H9 (cell line): Measurements from ENCODE around the gene ABHD5. TPM values are rescaled to one million over a fixed set of nuclear protein-coding genes. Genes with fewer than 3 reads are reported as not detected.

Experiments used
- DNase-seq: peaks from one replicate; pipeline ENCODE4 v3.0.0-alpha.2; 2017
- H2AFZ ChIP-seq: one replicate; pipeline ENCODE4 v1.6.1; 2013; ENCODE audit warnings: mild to moderate bottlenecking, low read length, control low read depth, moderate library complexity
- H2AK5ac ChIP-seq: 2 replicates; pipeline ENCODE4 v1.6.1; 2013; ENCODE audit warnings: low read length, control low read depth, mixed read lengths; ENCODE audit not compliant: insufficient read length
- H2BK120ac ChIP-seq: one replicate; pipeline ENCODE4 v1.6.1; 2013; ENCODE audit warnings: low read depth, mild to moderate bottlenecking, low read length, control low read depth, inconsistent platforms; ENCODE audit not compliant: poor library complexity, severe bottlenecking
- H2BK12ac ChIP-seq: 2 replicates; pipeline ENCODE4 v1.6.1; 2013; ENCODE audit warnings: low read length, control low read depth, mixed read lengths, low read depth; ENCODE audit not compliant: insufficient read length
- H2BK15ac ChIP-seq: 2 replicates; pipeline ENCODE4 v1.6.1; 2013; ENCODE audit warnings: low read depth, low read length, control low read depth
- H2BK20ac ChIP-seq: one replicate; pipeline ENCODE4 v1.6.1; 2013; ENCODE audit warnings: low read depth, mild to moderate bottlenecking, low read length, control low read depth, inconsistent platforms; ENCODE audit not compliant: poor library complexity, severe bottlenecking
- H2BK5ac ChIP-seq: 2 replicates; pipeline ENCODE4 v1.6.1; 2013; ENCODE audit warnings: low read length, control low read depth, mixed read lengths; ENCODE audit not compliant: insufficient read length
- H3K14ac ChIP-seq: 2 replicates; pipeline ENCODE4 v1.6.1; 2013; ENCODE audit warnings: low read length, control low read depth; ENCODE audit not compliant: insufficient read depth
- H3K18ac ChIP-seq: 2 replicates; pipeline ENCODE4 v1.6.1; 2013; ENCODE audit warnings: low read depth, mild to moderate bottlenecking, mixed read lengths, low read length, control low read depth; ENCODE audit not compliant: insufficient read length
- H3K23ac ChIP-seq: 2 replicates; pipeline ENCODE4 v1.6.1; 2013; ENCODE audit warnings: low read length, control low read depth, mixed read lengths, low read depth; ENCODE audit not compliant: insufficient read length
- H3K23me2 ChIP-seq: 2 replicates; pipeline ENCODE4 v1.6.1; 2013; ENCODE audit warnings: low read depth, mild to moderate bottlenecking, mixed read lengths, low read length, control low read depth; ENCODE audit not compliant: insufficient read length, poor library complexity, severe bottlenecking
- H3K27ac ChIP-seq: 2 replicates; pipeline ENCODE4 v1.5.1; 2013; ENCODE audit warnings: low read length, control low read depth, mixed read lengths, low read depth; ENCODE audit not compliant: insufficient read length
- H3K27me3 ChIP-seq: 2 replicates; pipeline ENCODE4 v1.6.1; 2013; ENCODE audit warnings: low read length, control low read depth, inconsistent platforms; ENCODE audit not compliant: insufficient read depth
- H3K4ac ChIP-seq: 2 replicates; pipeline ENCODE4 v1.6.1; 2013; ENCODE audit warnings: low read depth, mild to moderate bottlenecking, control low read depth, inconsistent platforms, low read length, moderate library complexity
- H3K4me1 ChIP-seq: 2 replicates; pipeline ENCODE4 v1.6.1; 2013; ENCODE audit warnings: low read length, control low read depth, inconsistent platforms; ENCODE audit not compliant: insufficient read depth
- H3K4me2 ChIP-seq: 2 replicates; pipeline ENCODE4 v1.6.1; 2013; ENCODE audit warnings: low read length, control low read depth, mixed read lengths; ENCODE audit not compliant: insufficient read length, insufficient read depth
- H3K56ac ChIP-seq: 2 replicates; pipeline ENCODE4 v1.6.1; 2013; ENCODE audit warnings: low read depth, mild to moderate bottlenecking, mixed read lengths, low read length, control low read depth; ENCODE audit not compliant: insufficient read length
- H3K79me1 ChIP-seq: 2 replicates; pipeline ENCODE4 v1.6.1; 2013; ENCODE audit warnings: low read depth, mild to moderate bottlenecking, moderate library complexity, low read length, control low read depth, inconsistent platforms; ENCODE audit not compliant: insufficient read depth, poor library complexity, severe bottlenecking
- H3K79me2 ChIP-seq: 2 replicates; pipeline ENCODE4 v1.6.1; 2013; ENCODE audit warnings: low read length, control low read depth, inconsistent platforms; ENCODE audit not compliant: insufficient read depth
- H3K9ac ChIP-seq: 2 replicates; pipeline ENCODE4 v1.6.1; 2013; ENCODE audit warnings: low read length, control low read depth, mixed read lengths; ENCODE audit not compliant: insufficient read length; ENCODE audit errors: extremely low read depth
- H3K9me3 ChIP-seq: one replicate; pipeline ENCODE4 v1.6.1; 2013; ENCODE audit warnings: low read depth, low read length, inconsistent platforms; ENCODE audit not compliant: control insufficient read depth
- H3T11ph ChIP-seq: one replicate; pipeline ENCODE4 v1.6.1; 2013; ENCODE audit warnings: mild to moderate bottlenecking, low read length, control low read depth, inconsistent platforms
- H4K20me1 ChIP-seq: one replicate; pipeline ENCODE4 v1.6.1; 2013; ENCODE audit not compliant: control insufficient read depth, insufficient read length, insufficient read depth
- H4K5ac ChIP-seq: 2 replicates; pipeline ENCODE4 v1.6.1; 2013; ENCODE audit warnings: low read depth, mild to moderate bottlenecking, mixed read lengths, low read length, control low read depth; ENCODE audit not compliant: insufficient read length
- H4K8ac ChIP-seq: replicated peaks from 2 replicates; pipeline ENCODE4 v1.6.1; 2013; ENCODE audit warnings: low read length, control low read depth, mixed read lengths, low read depth; ENCODE audit not compliant: insufficient read length
- H4K91ac ChIP-seq: 2 replicates; pipeline ENCODE4 v1.6.1; 2013; ENCODE audit warnings: low read depth, mild to moderate bottlenecking, moderate library complexity, mixed read lengths, low read length, control low read depth; ENCODE audit not compliant: insufficient read length
- H3K27ac Mint-ChIP-seq, 3 experiments: 2 replicates in 2 of 3; 3 replicates in 1 of 3; pipeline ENCODE4 v1.8.0; 2020 to 2021; ENCODE audit warnings: mixed read lengths in 3 of 3, mild to moderate bottlenecking in 1 of 3, moderate library complexity in 1 of 3
- H3K27me3 Mint-ChIP-seq: 2 replicates; pipeline ENCODE4 v1.8.0; 2021; ENCODE audit warnings: low read depth, mild to moderate bottlenecking, moderate library complexity, mixed read lengths
- H3K36me3 Mint-ChIP-seq, 3 experiments: 2 replicates in 2 of 3; 3 replicates in 1 of 3; pipeline ENCODE4 v1.8.0; 2020 to 2021; ENCODE audit warnings: low read depth in 3 of 3, mixed read lengths in 3 of 3; ENCODE audit not compliant: insufficient read depth in 1 of 3
- H3K4me1 Mint-ChIP-seq, 2 experiments: 2 replicates each; pipeline ENCODE4 v1.8.0; 2020; ENCODE audit warnings: mixed read lengths in 2 of 2
- H3K4me3 Mint-ChIP-seq, 2 experiments: 2 replicates in 1 of 2; 3 replicates in 1 of 2; pipeline ENCODE4 v1.8.0; 2020 to 2021; ENCODE audit warnings: mild to moderate bottlenecking in 2 of 2, mixed read lengths in 2 of 2, moderate library complexity in 1 of 2
- H3K9me3 Mint-ChIP-seq, 2 experiments: 2 replicates in 1 of 2; 3 replicates in 1 of 2; pipeline ENCODE4 v1.8.0; 2020; ENCODE audit warnings: mild to moderate bottlenecking in 2 of 2, mixed read lengths in 2 of 2, moderate library complexity in 1 of 2
- CTCF ChIP-seq: fragments of 200-600 bp; sonication (generic); conservative IDR thresholded peaks from 3 replicates; pipeline ENCODE4 v1.8.0; 2021; ENCODE audit warnings: antibody characterized with exemption, mild to moderate bottlenecking
- total RNA-seq: library from RNA; stranded (reverse); gene quantifications from 2 replicates; pipeline ENCODE4 v1.2.1, GENCODE V29; 2021

Gene ABHD5
- total RNA-seq, 1 experiment from 2014 or later = 13.1 TPM

DNA sequence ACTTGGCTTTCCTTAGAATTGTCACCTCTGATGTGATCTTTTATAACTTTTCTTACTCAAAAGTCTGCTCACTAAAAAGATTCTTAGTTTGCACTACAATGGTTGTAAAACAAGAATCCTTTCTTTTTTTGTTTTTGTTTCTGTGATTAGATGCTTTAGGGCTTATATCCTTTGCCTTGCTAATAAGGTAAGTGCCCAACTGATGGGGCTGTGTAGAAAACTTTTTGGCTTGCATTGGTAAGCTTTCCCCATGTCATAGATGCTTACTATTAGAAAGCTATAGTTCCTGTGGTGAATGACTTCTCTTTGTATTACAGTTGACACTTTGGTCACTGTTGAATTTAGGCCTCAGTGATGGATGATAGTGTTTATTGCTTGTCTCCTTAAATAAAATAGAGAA lies 5.1 kb downstream of the ABHD5 start:
- Histone ChIP-seq H2AFZ (no peak overlapping the region), H3K27ac (no peak overlapping the region), H3K23ac (no peak overlapping the region), H2AK5ac (no peak overlapping the region), H3K14ac (no peak overlapping the region), H3K79me2 (no peaks in the 10 kb centered on the region), H3K4me2 (no peak overlapping the region), H3K9ac (no peak overlapping the region), H4K5ac (no peak overlapping the region), H3K9me3 (no peaks in the 10 kb centered on the region), H3K56ac (no peak overlapping the region), H3K27me3 (no peaks in the 10 kb centered on the region), H2BK12ac (no peak overlapping the region), H3K4me1 (peaks cover 10% of the 10 kb centered on the region; the same call in 1 of the 2 replicates), H3K18ac (no peak overlapping the region), H2BK15ac (no peak overlapping the region), H4K20me1 (no peaks in the 10 kb centered on the region), H4K8ac (no peak overlapping the region), H2BK20ac (no peak overlapping the region), H2BK120ac (no peak overlapping the region), H4K91ac (no peak overlapping the region), H3K4ac (no peak overlapping the region), H2BK5ac (no peak overlapping the region), H3T11ph (no peak overlapping the region), H3K23me2 (no peaks in the 10 kb centered on the region), H3K79me1 (no peaks in the 10 kb centered on the region)
- Mint-ChIP-seq H3K4me3 (no peak overlapping the region), H3K27me3 (no peaks in the 10 kb centered on the region), H3K9me3 (no peaks in the 10 kb centered on the region), H3K36me3 (peaks cover 0 to 4% (median 2%) of the 10 kb centered on the region in 3 experiments; a peak in 1 of 7 replicates), H3K4me1 (peaks cover 64% of the 10 kb centered on the region in 2 experiments), H3K27ac (peak overlapping the region in 1 of 3 experiments; percentile 78; a peak in 3 of 7 replicates)
- TF ChIP-seq CTCF = no peak
- no peak for DNase-seq
